Measurements from ENCODE around the gene RANBP1.
"Not testable (repeated sequence)": the region's sequence is repeated elsewhere in the genome, so short reads cannot be mapped to it uniquely, and the experiment has no call there.

Gene RANBP1

GRCh38 chr22:20151276-20151588 lies 35.3 kb downstream of the RANBP1 start:
- no peak for DNase-seq (ENCODE audit: low read depth)

DNA sequence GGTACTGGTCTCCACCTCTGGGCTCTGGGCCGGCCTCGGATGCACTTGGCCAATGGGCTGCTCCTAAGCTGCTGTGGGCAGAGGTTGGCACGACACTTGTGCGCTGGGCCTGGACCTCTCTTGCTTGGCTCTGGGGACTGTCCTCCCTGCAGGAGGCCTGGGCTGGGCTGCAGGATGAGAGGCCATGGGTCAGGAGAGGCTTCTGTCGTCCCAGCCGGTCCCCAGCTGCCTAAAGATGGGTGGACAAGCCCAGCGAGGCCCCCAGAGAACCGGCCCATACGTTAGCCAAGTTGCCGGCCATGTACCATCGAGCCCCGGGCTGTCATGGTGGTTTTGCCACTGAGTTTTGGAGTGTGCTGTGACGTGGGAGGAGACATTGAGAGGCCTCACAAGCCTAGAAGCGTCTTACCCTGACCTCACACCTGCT lies 36.6 kb downstream of the RANBP1 start:
- no peak for DNase-seq (ENCODE audit: low read depth)

DNA sequence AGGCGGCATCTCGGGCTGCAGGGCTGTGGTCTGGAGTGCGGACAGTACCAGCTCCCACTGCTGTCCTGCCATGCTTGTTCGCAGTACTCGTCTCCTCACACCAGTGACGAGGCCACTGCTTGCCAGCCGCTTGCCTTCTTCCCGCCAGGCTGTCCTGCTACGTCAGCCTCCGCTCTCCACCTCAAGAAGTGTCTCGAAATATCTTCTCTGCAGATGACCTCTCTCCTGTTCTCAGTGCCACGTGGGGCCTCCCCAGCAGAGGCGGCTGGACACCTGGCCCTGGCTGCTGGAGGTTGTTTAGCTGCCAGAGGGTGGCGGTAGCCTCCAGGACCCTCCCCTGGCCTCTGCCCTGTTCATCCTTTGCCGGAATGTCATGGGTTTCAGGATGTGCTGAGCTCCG lies 38.0 kb downstream of the RANBP1 start:
- DNase-seq (ENCODE audit: low read depth), result no peak

GRCh38 chr22:20154602-20155187 lies 38.8 kb downstream of the RANBP1 start:
- no peak for DNase-seq (ENCODE audit: low read depth)

DNA sequence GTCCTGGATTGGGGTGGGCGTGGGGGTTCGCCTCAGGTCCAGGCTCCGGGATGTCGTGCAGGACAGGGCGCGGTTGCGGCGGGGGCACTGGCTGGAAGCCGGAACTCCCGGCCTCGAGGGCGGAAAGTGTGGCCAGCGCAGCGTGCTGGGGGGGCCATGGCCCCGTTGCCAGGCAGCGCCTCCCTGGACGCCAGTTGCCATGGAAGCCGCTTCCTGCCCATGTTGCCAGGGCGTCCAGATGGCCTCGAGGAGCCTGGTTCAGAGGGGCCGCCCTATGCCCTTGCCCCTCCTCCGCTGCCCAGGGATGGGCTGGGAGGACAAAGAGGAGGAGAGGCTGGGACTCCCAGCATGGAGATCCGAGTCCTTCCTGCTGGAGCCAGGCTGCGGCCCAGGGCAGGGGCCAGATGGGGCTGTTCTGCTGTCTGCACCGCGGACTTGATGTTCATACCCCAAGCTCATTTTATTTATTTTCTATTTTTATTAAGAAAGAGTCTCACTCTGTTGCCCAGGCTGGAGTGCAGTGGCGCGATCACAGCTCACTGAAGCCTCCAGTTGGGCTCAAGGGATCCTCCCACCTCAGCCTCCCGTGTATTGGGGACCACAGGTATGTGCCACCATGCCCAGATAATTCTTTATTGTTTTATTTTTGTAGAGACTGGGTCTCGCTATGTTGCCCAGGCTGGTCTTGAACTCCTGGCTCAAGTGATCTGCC lies 39.6 kb downstream of the RANBP1 start:
- no peak for DNase-seq (ENCODE audit: low read depth)

DNA sequence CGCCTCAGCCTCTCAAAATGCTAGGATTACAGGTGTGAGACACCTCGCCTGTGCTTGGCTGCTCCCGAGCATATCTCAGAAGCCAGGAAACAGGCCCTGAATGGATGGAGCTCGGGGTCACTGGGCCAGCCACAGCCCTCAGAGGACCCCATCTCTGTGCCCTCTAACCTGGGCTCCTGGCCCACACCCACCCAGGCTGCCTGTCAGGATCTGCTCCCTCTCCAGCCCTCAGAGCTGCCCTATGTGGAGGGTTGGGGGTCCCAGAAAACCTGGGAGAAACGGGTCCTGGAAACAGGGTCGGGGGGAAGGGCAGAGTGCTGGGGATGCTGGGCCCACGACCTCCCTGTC lies 40.1 kb downstream of the RANBP1 start:
- DNase-seq (ENCODE audit: low read depth), result no peak

- peak; percentile 83 for DNase-seq (ENCODE audit: low read depth)
Measured at GRCh38 chr22:20156611-20157429, 40.9 kb downstream of the RANBP1 start.

- DNase-seq (ENCODE audit: low read depth), result no peak
Measured at GRCh38 chr22:20157430-20158183, 41.7 kb downstream of the RANBP1 start.

DNA sequence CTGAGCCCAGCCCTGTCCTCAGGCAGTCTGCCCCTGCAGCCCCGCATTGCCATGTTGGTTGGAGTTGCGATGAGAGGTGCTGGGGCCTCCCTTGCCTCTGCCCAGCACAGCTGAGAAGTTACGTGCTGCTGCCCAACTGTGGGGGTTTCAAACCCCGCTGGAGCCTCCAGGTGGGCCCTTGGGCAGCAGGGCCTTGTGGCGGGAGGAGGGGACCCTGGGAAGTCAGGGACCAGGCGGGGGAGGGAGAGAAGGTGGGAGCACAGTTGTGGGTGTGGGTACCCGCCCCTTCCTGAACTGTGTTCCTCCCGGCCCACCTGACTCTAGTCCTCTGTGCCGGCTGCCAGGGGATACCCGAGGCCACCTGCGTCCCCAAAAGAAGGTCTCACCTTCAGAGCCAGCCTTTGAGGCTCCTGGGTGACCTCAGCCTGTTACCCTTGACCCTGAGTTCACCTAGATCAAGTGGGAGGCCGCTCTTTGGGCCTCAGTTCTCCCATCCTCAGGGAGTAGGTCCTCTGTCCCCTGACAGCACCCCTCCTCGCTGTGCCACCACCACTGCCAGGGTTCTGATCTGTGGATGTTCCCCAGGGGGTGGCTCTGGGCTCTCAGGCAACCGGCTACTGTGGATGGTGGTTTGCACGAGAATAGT lies 42.6 kb downstream of the RANBP1 start:
- no peak for DNase-seq (ENCODE audit: low read depth)

GRCh38 chr22:20159076-20159475 lies 43.2 kb downstream of the RANBP1 start:
- no peak for DNase-seq (ENCODE audit: low read depth)

DNA sequence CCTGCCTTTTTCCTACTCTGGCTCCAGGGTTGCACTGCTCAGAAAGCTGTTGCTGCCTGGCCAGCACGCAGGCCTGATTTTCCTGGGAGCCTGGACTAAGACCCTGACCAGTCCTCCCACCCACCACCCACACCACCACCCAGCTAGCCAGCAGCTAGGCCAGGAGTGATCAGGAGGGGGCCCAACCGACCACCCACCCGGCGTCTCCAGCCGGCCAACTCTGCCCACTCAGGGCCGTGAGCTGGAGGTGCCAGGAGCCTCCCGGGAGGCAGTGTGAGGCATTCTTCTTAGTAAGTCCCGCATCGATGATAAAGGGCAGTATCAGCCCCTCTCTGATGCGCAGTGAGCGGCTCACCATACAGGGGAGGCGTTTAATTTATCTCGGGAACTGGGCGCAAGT lies 43.6 kb downstream of the RANBP1 start:
- DNase-seq (ENCODE audit: low read depth), result not testable (repeated sequence)

GRCh38 chr22:20160041-20160440 lies 44.1 kb downstream of the RANBP1 start:
- no peak for DNase-seq (ENCODE audit: low read depth)

GRCh38 chr22:20164863-20165262 lies 49.0 kb downstream of the RANBP1 start:
- DNase-seq (ENCODE audit: low read depth), result no peak

- no peak for DNase-seq (ENCODE audit: low read depth)
Measured at GRCh38 chr22:20165421-20165820, 49.5 kb downstream of the RANBP1 start.

GRCh38 chr22:20165913-20166312 lies 50.0 kb downstream of the RANBP1 start:
- DNase-seq (ENCODE audit: low read depth), result no peak

- DNase-seq (ENCODE audit: low read depth), result no peak
Measured at GRCh38 chr22:20166703-20167102, 50.8 kb downstream of the RANBP1 start.

GRCh38 chr22:20167643-20168322 lies 51.9 kb downstream of the RANBP1 start:
- DNase-seq (ENCODE audit: low read depth), result no peak

- DNase-seq (ENCODE audit: low read depth), result no peak
Measured at GRCh38 chr22:20169253-20169822, 53.4 kb downstream of the RANBP1 start.

GRCh38 chr22:20170170-20170569 lies 54.3 kb downstream of the RANBP1 start:
- DNase-seq (ENCODE audit: low read depth), result no peak

DNA sequence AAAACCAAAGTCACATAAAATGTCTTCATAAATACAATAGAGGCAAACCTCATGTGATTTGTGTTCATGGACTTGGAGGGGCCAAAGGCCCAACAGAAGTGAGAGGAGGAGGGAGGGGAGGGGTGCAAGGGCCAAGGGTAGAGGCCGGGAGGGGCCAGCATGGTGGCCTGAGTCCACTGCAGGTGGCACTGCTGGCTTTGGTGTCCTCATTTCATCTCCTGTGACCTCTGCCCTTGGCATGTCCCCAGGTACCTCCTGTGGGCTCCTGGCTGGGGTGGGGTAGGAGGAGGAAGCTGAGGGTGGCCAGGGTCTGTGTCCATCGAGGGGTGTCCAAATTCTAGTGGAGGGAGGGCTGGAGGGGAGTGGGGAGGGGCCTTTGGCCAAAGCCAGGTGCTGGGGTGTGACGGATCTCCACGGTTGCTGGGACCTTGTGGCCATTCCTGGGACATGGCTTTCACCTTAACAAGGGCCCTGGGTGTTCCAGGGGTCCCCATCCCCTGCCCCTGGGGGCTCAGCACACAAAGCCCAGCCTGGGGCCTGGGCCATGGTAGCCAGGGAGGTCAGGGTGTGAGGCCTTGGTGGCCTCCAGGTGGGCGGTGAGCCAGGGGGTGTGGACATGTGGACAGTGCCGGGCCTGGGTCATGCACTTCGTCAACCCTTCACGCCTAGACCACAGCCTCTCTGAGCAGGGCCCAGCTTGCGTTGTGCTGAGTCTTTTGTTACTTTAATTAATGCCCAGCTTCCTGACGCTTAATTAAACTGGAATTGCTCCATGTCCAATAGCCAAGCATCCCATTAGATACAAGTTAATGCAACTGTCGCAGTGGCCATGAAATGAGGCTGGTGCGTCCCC lies 55.6 kb downstream of the RANBP1 start:
- DNase-seq (ENCODE audit: low read depth), result no peak
